ENCODE measurements around the gene HOGA1.

- TF ChIP-seq, protein P1, sequence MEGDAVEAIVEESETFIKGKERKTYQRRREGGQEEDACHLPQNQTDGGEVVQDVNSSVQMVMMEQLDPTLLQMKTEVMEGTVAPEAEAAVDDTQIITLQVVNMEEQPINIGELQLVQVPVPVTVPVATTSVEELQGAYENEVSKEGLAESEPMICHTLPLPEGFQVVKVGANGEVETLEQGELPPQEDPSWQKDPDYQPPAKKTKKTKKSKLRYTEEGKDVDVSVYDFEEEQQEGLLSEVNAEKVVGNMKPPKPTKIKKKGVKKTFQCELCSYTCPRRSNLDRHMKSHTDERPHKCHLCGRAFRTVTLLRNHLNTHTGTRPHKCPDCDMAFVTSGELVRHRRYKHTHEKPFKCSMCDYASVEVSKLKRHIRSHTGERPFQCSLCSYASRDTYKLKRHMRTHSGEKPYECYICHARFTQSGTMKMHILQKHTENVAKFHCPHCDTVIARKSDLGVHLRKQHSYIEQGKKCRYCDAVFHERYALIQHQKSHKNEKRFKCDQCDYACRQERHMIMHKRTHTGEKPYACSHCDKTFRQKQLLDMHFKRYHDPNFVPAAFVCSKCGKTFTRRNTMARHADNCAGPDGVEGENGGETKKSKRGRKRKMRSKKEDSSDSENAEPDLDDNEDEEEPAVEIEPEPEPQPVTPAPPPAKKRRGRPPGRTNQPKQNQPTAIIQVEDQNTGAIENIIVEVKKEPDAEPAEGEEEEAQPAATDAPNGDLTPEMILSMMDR (optimal IDR thresholded peaks at IDR 0.05 in 1 of 3, IDR thresholded peaks at IDR 0.05 in 1 of 3, conservative IDR thresholded peaks at IDR 0.05 in 1 of 3; ENCODE audit: extremely low read depth in 1 of 3, insufficient read depth in 2 of 3, low read length in 3 of 3) = no peak
- TF ChIP-seq EZH2 (IDR thresholded peaks at IDR 0.05; ENCODE audit: low read length) = no peak
Observed at GRCh38 chr10:97651773-97652172, 67.6 kb downstream of the HOGA1 start.

Data from keratinocyte (primary cell).